ENCODE data around the gene AGAP1.

GRCh38 chr2:235908826-235909225 is 415.0 kb downstream of the AGAP1 start:
- TF ChIP-seq CTCF (IDR thresholded peaks at IDR 0.05 in 8 of 11, conservative IDR thresholded peaks at IDR 0.05 in 3 of 11) (no peak), POLR2AphosphoS5 (IDR thresholded peaks at IDR 0.05) (no peak)

Measured in spleen (tissue), 7 donors.